HPDE6-E6E7 (cell line): Measurements from ENCODE around the gene LRRC70.
"Not testable (repeated sequence)": the region's sequence is repeated elsewhere in the genome, so short reads cannot be mapped to it uniquely, and the experiment has no call there.

ENCODE experiments used
- DNase-seq: peaks from one replicate; pipeline ENCODE4 v3.0.0; 2011; ENCODE audit warnings: missing footprints; ENCODE audit errors: extremely low spot score

The LRRC70 gene, protein sequence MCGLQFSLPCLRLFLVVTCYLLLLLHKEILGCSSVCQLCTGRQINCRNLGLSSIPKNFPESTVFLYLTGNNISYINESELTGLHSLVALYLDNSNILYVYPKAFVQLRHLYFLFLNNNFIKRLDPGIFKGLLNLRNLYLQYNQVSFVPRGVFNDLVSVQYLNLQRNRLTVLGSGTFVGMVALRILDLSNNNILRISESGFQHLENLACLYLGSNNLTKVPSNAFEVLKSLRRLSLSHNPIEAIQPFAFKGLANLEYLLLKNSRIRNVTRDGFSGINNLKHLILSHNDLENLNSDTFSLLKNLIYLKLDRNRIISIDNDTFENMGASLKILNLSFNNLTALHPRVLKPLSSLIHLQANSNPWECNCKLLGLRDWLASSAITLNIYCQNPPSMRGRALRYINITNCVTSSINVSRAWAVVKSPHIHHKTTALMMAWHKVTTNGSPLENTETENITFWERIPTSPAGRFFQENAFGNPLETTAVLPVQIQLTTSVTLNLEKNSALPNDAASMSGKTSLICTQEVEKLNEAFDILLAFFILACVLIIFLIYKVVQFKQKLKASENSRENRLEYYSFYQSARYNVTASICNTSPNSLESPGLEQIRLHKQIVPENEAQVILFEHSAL

DNA sequence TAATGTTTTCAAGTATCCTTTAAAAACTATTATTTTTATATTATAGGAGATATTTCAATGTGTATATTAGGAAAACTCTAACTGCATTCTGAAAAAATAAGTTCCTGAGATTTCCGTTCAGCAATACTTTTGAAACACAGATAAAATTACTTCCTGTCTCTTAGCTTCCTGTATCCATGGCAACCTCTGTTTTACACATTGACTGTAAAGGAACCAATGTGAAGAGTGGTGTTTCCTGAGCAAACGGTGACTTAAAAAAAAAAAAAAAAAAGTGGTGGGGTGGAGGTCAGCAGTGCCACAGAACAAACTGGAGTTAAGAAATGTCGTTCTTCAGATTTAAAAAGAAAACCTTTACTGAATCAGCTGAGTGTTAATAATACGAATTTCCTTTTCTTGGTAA is at the start of gene LRRC70:
TSS of gene LRRC70 (plus strand) at position 280 of the 400 bp plus-strand sequence. CDS start 620 bp downstream, outside the sequence.
- no peak for DNase-seq

DNA sequence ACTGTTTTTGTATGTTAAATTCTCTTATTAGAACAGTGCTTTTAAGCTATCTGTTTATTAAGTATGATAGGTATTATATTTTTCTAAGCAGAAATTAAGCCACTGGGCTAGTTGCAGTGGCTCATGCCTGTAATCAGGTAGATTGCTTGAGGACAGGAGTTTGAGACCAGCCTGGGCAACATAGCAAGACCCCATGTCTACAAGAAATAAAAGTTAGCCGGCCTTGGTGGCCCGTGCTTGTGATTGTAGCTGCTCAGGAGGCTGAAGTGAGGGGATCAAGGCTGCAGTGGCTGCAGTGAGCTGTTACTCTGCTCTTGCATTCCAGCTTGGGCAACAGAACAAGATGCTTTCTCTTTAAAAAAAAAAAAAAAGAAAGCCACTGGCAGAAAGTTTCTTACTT is 45.0 kb upstream of the LRRC70 start:
- no peak for DNase-seq

GRCh38 chr5:62534461-62535236 is 44.0 kb upstream of the LRRC70 start:
- no peak for DNase-seq

GRCh38 chr5:62536232-62536631 is 42.4 kb upstream of the LRRC70 start:
- no peak for DNase-seq

DNA sequence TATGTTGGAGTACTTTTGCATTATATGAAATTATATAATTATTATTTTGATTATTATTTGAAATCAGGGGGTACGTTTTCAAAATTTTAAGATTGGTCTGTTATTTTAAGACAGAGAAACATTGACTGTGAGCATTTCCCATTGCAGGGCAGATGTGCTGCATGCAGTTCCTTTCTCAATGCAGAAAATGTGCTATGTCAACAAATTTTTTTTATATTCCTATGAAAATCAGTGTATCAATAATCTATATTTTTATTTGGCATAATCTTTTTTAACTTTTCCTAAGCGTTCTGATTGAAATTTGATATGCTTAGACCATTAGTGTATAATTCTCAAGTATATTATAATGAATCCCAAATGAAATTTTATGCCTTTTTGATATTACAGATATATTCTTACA is 41.8 kb upstream of the LRRC70 start:
- no peak for DNase-seq

GRCh38 chr5:62538017-62538942 is 40.3 kb upstream of the LRRC70 start:
- no peak for DNase-seq

DNA sequence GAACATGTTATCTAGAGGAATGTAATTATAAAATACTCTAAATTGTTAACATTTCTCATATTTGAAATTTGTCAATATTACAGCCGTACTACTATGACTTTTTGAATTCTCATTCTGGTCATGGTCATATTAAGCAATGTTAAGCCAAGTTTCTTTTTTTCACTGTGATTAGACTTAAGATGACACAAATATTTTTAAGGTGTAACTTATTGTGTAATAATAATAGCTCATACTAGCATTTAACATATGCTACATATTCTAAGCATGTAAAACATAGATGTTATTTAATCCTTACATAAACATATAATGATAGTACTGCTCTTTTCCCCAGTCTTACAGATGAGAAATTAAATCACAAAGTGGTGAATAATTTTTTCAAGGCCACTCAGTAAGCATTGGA is 35.9 kb upstream of the LRRC70 start:
- no peak for DNase-seq

- DNase-seq, result no peak
Measured at GRCh38 chr5:62547945-62548630, 30.5 kb upstream of the LRRC70 start.

GRCh38 chr5:62550103-62550502 is 28.5 kb upstream of the LRRC70 start:
- no peak for DNase-seq

DNA sequence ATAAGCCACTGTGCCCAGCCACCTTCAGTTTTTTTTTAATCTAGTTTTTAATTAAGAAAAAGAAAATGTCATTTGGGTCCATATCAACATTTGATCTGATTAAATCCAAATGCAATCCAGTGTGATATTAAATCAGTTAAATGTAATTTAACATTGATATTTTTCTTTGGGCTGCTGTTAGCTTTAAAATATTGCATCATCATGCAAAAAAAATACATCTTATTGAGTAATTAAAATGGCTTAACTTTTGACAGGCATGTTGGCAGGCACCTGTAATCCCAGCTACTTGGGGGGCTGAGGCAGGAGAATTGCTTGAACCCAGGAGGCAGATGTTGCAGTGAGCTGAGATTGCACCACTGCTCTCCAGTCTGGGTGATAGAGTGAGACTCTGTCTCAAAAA is 22.7 kb upstream of the LRRC70 start:
- no peak for DNase-seq

DNA sequence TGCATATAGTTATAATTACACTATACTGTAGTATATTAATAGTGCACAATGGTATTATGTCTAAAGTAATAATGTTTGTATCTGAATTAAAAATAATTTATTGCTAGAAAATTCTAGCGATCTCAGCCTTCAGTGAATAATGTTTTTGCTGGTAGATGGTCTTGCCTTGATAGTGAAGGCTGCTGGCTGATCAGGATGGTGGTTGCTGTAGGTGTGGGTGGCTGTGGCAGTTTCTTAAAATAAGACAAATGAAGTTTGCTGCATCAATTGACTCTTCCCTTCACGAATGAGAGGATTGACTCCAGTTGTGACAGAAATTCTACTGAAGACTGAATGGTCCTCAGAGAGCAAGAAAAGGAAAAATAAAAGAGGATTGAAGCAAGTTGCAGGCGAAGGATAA is 19.7 kb upstream of the LRRC70 start:
- DNase-seq, result no peak

DNA sequence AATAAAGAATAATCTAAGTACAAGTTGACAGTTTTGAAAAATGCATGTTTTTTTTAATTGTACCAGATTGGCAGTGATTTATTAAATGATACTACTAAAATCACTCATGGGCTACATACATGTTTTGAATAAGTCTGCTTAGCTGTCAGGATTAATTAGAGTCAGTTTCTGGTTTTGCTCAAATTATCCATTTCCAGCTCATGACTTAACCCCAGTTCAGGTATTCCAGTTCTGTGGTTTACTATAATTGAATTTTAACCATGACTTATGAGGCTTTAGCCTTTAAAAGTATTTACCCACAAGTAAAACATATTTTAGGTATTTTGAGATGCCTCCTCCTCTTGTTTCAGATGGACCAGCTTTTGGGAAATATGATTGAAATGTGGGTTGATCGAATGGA is 17.8 kb upstream of the LRRC70 start:
- DNase-seq, result no peak

- no peak for DNase-seq
Measured at GRCh38 chr5:62561896-62562295, 16.7 kb upstream of the LRRC70 start.

DNA sequence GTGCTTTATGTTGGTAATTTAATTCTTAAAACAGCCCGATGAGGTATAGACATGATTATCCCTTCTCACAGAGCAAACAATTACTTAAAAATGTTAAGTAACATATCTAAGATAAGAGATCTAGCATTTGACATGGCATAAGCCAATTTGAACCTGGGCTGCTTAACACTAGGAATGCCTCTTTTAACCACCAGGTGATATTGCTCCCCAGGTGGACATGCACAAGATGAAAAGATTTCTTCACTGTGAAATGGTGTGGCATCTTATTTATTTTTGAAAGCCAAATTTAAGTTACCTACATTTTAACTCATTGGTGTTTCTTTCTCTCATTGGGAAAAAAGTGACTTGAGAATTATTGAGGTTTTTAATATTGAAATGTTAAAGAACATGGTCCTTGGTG is 15.8 kb upstream of the LRRC70 start:
- no peak for DNase-seq

GRCh38 chr5:62564101-62564500 is 14.5 kb upstream of the LRRC70 start:
- no peak for DNase-seq

GRCh38 chr5:62565740-62566139 is 12.9 kb upstream of the LRRC70 start:
- DNase-seq, result not testable (repeated sequence)

DNA sequence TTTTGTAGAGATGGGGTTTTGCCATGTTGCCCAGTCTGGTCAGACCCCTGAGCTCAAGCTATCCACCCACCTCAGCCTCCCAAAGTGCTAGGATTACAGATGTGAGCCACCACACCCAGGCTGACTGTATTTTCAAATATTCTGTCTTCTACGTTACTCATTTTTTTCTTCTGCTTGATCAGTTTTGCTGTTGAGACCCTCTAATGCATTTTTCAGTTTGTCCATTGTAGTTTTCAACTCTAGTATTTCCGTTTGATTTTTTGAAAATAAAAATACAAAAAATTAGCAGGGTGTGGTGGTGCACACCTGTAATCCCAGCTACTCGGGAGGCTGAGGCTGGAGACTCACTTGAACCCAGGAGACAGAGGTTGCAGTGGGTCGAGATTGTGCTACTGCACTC is 10.5 kb upstream of the LRRC70 start:
- DNase-seq, result no peak

DNA sequence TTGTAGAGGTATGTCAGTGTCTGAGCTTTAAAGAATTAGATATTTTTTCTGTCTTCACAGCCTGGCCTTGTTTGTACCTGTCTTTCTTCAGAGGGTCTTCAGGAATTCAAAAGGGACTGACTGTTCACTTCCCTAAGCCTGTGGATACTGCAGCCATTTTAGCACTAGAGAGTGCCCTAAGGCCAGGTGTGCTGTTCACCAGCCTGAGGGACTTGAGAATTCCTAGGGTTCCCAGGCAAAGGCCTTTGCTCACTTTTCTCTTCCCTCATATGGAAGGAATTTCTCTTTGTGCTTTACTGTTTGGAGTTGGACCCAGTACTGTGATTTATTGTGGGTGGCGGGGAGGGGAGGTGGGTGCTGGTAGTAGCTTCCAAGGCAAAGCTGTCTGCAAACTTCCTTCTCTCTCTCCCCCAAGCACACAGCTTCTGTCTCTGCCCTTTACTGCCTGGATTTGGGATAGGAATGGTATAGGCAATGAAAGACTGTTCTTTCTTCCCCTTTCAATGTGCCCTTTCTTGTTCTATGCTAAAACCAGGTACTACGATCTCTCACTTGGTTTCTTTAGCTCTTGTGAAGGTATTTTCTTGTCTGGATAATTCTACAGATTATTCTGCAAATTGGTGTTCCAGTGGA is 9.7 kb upstream of the LRRC70 start:
- no peak for DNase-seq

DNA sequence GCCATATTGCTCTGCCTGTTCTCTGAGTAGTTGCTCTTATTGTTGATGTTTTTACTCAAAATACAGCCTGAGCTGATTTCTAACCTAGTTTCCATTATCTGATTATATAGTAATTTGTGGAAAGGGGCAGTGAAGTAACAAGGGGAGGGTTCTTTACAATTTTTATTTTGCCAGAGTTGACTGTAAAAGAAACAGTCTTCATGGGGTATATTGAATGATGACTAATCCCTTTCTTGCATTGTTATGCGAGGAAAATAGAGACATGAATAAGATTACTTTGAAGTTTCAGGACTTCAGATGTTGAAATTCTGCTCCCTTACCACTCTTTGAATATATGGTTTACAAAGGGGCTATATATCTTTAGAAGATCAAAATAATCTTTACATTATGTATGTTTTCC is 9.1 kb upstream of the LRRC70 start:
- no peak for DNase-seq

DNA sequence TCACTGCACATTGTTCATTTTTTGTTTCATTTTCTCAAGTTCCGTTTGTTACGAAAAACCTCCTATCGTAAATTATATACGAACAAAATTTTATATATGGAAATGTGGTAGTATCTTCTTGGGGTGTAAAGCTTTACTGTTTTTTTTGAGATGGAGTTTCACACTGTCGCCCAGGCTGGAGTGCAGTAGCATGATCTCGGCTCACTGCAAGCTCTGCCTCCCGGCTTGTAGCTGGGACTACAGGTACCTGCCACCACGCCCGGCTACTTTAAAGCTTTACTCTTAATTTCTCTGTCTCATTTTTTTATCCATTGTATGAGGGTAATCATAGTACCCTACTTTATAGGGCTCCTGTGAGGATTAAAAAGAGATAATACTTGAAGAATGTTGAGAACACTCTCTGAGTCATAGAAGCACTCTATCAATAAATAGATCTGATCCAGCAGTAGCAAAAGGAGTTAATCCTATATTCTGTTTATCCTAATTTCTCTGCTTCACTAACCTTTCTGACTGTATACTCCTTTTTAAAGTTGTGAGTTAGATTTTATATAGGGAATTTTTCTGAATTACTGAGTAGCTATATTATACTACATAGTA is 5.6 kb upstream of the LRRC70 start:
- DNase-seq, result no peak
